GM19324 (cell line): Measurements from ENCODE around the gene DFFB.

Experiments used
- ATAC-seq: cut with Tn5 transposase; IDR thresholded peaks from one replicate; pipeline ENCODE4 v1.9.1; 2021; ENCODE audit warnings: mild to moderate bottlenecking, moderate library complexity; ENCODE audit not compliant: unreplicated experiment, low FRiP score

Gene DFFB

GRCh38 chr1:3827813-3828307 lies 29.4 kb upstream of the DFFB start:
- ATAC-seq, result no peak

GRCh38 chr1:3828391-3828790 lies 28.9 kb upstream of the DFFB start:
- no peak for ATAC-seq

GRCh38 chr1:3831689-3832088 lies 25.6 kb upstream of the DFFB start:
- no peak for ATAC-seq

- no peak for ATAC-seq
Measured at GRCh38 chr1:3834701-3835100, 22.6 kb upstream of the DFFB start.

- no peak for ATAC-seq
Measured at GRCh38 chr1:3836421-3836820, 20.9 kb upstream of the DFFB start.

GRCh38 chr1:3837200-3837599 lies 20.1 kb upstream of the DFFB start:
- no peak for ATAC-seq

- no peak for ATAC-seq
Measured at GRCh38 chr1:3837685-3838084, 19.6 kb upstream of the DFFB start.

- no peak for ATAC-seq
Measured at GRCh38 chr1:3838788-3839187, 18.5 kb upstream of the DFFB start.

- ATAC-seq, result no peak
Measured at GRCh38 chr1:3841491-3841890, 15.8 kb upstream of the DFFB start.

- ATAC-seq, result no peak
Measured at GRCh38 chr1:3842912-3843311, 14.4 kb upstream of the DFFB start.

GRCh38 chr1:3846541-3846940 lies 10.7 kb upstream of the DFFB start:
- ATAC-seq, result no peak

GRCh38 chr1:3847081-3847480 lies 10.2 kb upstream of the DFFB start:
- ATAC-seq, result no peak

GRCh38 chr1:3850857-3851256 lies 6.4 kb upstream of the DFFB start:
- ATAC-seq, result no peak

- ATAC-seq, result no peak
Measured at GRCh38 chr1:3851292-3851691, 6.0 kb upstream of the DFFB start.

- ATAC-seq, result no peak
Measured at GRCh38 chr1:3852091-3852490, 5.2 kb upstream of the DFFB start.

GRCh38 chr1:3852711-3853485 lies 4.4 kb upstream of the DFFB start:
- ATAC-seq, result no peak

- no peak for ATAC-seq
Measured at GRCh38 chr1:3857791-3858129, 484 bp downstream of the DFFB start.

GRCh38 chr1:3858231-3858981 lies 1.1 kb downstream of the DFFB start:
- ATAC-seq, result no peak

- ATAC-seq, result no peak
Measured at GRCh38 chr1:3863231-3863935, 6.1 kb downstream of the DFFB start.

GRCh38 chr1:3864884-3865283 lies 7.6 kb downstream of the DFFB start:
- ATAC-seq, result no peak

- ATAC-seq, result no peak
Measured at GRCh38 chr1:3865606-3866160, 8.4 kb downstream of the DFFB start.
